BLaER1 treated with 17β-estradiol and CSF1 and Interleukin-3, amounts not matched to agents 10 nM and 100 nM (cell line): ENCODE measurements around the gene PLEKHM3.

ENCODE experiments used
- H3K27ac ChIP-seq, 11 experiments: shearing (Covaris generic); formaldehyde crosslinking; 2 replicates each; pipeline ENCODE4 v1.8.1; 2022
- H3K27me3 ChIP-seq, 11 experiments: shearing (Covaris generic); formaldehyde crosslinking; 2 replicates each; pipeline ENCODE4 v1.8.1; 2022
- H3K36me3 ChIP-seq, 11 experiments: shearing (Covaris generic); formaldehyde crosslinking; 2 replicates each; pipeline ENCODE4 v1.8.1; 2022
- H3K4me1 ChIP-seq, 10 experiments: shearing (Covaris generic); formaldehyde crosslinking; 2 replicates each; pipeline ENCODE4 v1.8.1; 2022
- H3K4me2 ChIP-seq, 11 experiments: shearing (Covaris generic); formaldehyde crosslinking; 2 replicates each; pipeline ENCODE4 v1.8.1; 2022
- H3K4me3 ChIP-seq, 10 experiments: shearing (Covaris generic); formaldehyde crosslinking; 2 replicates each; pipeline ENCODE4 v1.8.1; 2022
- H3K9ac ChIP-seq, 11 experiments: shearing (Covaris generic); formaldehyde crosslinking; 2 replicates each; pipeline ENCODE4 v1.8.1; 2022
- H3K9me3 ChIP-seq, 11 experiments: shearing (Covaris generic); formaldehyde crosslinking; replicated peaks in 1 of 11; 2 replicates each; pipeline ENCODE4 v1.8.1; 2022
- H4K20me1 ChIP-seq, 11 experiments: shearing (Covaris generic); formaldehyde crosslinking; 2 replicates each; pipeline ENCODE4 v1.8.1; 2022
- Cebpa-rat ChIP-seq, 11 experiments: shearing (Covaris generic); IDR thresholded peaks; 2 replicates each; pipeline ENCODE4 v1.8.1; 2022

Gene PLEKHM3

DNA sequence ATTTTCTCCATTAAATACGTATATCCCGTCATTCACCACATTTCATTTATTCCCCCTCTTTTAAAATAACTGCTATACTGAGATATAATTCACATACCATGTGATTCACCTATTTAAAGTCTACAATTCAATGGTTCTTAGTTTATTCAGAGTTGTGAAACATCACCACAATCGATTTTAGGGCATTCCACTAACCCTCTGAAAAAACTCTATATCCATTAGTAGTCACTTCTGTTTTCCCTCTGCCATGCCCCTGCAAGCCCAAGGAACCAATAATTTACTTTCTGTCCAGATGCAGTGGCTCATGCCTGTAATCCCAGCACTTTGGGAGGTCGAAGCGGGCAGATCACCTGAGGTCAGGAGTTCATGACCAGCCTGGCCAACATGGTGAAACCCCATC is 160.1 kb downstream of the PLEKHM3 start:
- peaks cover 7 to 27% (median 11%) of the 10 kb centered on the region in 10 experiments for H3K4me1 ChIP-seq
- H3K36me3 ChIP-seq, result peaks cover 0 to 15% (median 0%) of the 10 kb centered on the region in 11 experiments; a peak in 6 of 22 replicates
- H4K20me1 ChIP-seq, result no peaks in the 10 kb centered on the region
- no peak overlapping the region for H3K4me2 ChIP-seq
- H3K27me3 ChIP-seq, result no peaks in the 10 kb centered on the region
- no peak overlapping the region for H3K4me3 ChIP-seq
- no peak overlapping the region for H3K9ac ChIP-seq
- no peak overlapping the region for H3K27ac ChIP-seq
- TF ChIP-seq Cebpa-rat (IDR thresholded peaks at IDR 0.05), result no peak
- H3K9me3 ChIP-seq, result no peaks in the 10 kb centered on the region

DNA sequence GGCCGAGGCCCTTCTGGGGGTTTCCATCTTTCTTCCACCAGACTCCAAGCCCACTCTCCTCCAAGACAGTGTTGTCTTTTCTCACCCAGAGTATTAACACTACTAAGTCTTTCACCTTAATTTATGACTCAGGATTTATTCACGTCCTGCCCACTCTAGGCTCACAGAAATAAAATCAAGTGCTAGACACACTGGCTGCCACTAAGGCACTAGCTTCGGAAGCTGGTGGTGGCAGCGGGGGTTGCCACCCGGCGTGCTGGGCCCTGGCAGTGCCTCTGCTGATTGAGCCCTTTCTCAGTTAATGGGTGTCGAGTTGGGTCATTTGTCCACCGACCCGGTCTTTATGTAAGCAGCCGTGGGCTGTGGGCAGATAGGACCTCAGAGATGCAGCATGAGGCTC is 162.0 kb downstream of the PLEKHM3 start:
- Histone ChIP-seq H3K4me1 (peaks cover 0 to 12% (median 0%) of the 10 kb centered on the region in 10 experiments; a peak in 3 of 20 replicates), H3K27me3 (no peaks in the 10 kb centered on the region), H3K4me3 (no peak overlapping the region), H4K20me1 (no peaks in the 10 kb centered on the region), H3K36me3 (peaks cover 0 to 25% (median 0%) of the 10 kb centered on the region in 11 experiments; a peak in 7 of 22 replicates), H3K9ac (no peak overlapping the region), H3K27ac (no peak overlapping the region), H3K4me2 (no peak overlapping the region), H3K9me3 (no peaks in the 10 kb centered on the region)
- no peak for TF ChIP-seq Cebpa-rat (IDR thresholded peaks at IDR 0.05)

DNA sequence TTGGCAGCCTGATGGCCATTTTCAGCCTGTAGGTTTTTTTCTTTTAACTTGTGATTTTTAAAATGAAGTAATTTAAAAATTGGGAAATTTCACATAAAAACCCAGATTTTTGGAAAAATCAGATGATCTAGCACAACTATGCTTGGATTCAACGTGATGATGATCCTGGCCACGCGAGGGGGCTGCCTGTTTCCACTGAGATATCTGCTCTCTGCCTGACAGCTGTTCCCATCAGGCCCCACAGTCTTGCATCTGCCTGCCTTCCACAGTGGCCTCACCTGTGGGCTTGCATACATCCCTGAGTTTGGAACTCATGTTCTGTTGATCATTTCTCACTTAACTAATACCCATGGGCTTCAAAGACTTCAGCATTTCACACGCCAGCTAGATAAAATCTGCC is 163.5 kb downstream of the PLEKHM3 start:
- no peaks in the 10 kb centered on the region for H3K9me3 ChIP-seq
- TF ChIP-seq Cebpa-rat (IDR thresholded peaks at IDR 0.05), result no peak
- no peaks in the 10 kb centered on the region for H4K20me1 ChIP-seq
- peak overlapping the region in 1 of 11 experiments; percentile 25; a peak in 1 of 22 replicates for H3K4me2 ChIP-seq
- no peak overlapping the region for H3K27ac ChIP-seq
- H3K36me3 ChIP-seq, result peaks cover 0 to 21% (median 0%) of the 10 kb centered on the region in 11 experiments; a peak in 7 of 22 replicates
- no peak overlapping the region for H3K9ac ChIP-seq
- H3K27me3 ChIP-seq, result no peaks in the 10 kb centered on the region
- no peak overlapping the region for H3K4me3 ChIP-seq
- H3K4me1 ChIP-seq, result peaks cover 0 to 12% (median 0%) of the 10 kb centered on the region in 10 experiments; a peak in 3 of 20 replicates

DNA sequence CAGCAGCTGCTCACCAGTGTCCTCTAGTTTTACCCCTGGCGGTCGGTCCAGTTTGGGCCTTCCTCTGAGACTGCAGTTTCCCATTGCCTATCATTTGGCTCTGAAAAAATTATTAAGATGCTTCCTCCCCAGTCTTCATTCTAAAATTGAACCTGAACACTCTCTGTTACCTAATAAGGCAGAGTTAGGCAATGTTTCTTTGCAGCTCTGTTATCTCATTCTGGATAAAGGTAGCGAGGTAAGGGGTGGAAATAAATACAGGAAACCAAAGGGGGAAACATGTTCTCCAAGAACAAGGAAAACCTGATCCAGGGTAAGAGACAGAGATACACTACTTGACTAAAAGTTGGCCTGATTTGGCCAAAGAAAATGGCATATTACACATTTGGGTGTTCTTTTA is 164.6 kb downstream of the PLEKHM3 start:
- H4K20me1 ChIP-seq, result no peaks in the 10 kb centered on the region
- no peak overlapping the region for H3K27ac ChIP-seq
- H3K4me1 ChIP-seq, result peaks cover 0 to 12% (median 0%) of the 10 kb centered on the region in 10 experiments; a peak in 3 of 20 replicates
- H3K9ac ChIP-seq, result no peak overlapping the region
- peaks cover 0 to 21% (median 0%) of the 10 kb centered on the region in 11 experiments; a peak in 7 of 22 replicates for H3K36me3 ChIP-seq
- no peak overlapping the region for H3K4me2 ChIP-seq
- no peaks in the 10 kb centered on the region for H3K27me3 ChIP-seq
- no peak overlapping the region for H3K4me3 ChIP-seq
- TF ChIP-seq Cebpa-rat (IDR thresholded peaks at IDR 0.05), result no peak
- H3K9me3 ChIP-seq, result no peaks in the 10 kb centered on the region

DNA sequence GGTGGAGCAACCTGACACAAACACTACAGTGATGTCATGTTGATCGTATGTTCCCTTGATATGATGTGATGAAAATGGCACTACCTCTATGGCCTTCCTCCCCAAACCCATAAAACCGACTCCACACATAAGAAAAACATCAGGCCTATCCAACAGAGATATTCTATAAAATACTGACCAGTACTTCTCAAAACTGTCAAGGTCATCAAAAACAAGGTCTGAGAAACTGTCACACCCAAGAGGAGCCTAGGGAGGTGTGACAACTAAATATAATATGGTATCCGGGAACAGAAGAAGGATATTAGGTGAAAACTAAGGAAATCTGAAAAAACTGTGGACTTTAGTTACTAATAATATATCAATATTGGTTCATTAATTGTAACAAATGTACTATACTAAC is 169.7 kb downstream of the PLEKHM3 start:
- H3K4me1 ChIP-seq, result no peaks in the 10 kb centered on the region
- H3K4me2 ChIP-seq, result no peak overlapping the region
- no peak overlapping the region for H3K4me3 ChIP-seq
- H3K36me3 ChIP-seq, result peaks cover 0 to 19% (median 0%) of the 10 kb centered on the region in 11 experiments; a peak in 7 of 22 replicates
- H3K27me3 ChIP-seq, result no peaks in the 10 kb centered on the region
- no peak overlapping the region for H3K27ac ChIP-seq
- H3K9ac ChIP-seq, result no peak overlapping the region
- TF ChIP-seq Cebpa-rat (IDR thresholded peaks at IDR 0.05), result no peak
- H3K9me3 ChIP-seq, result no peaks in the 10 kb centered on the region
- no peaks in the 10 kb centered on the region for H4K20me1 ChIP-seq

DNA sequence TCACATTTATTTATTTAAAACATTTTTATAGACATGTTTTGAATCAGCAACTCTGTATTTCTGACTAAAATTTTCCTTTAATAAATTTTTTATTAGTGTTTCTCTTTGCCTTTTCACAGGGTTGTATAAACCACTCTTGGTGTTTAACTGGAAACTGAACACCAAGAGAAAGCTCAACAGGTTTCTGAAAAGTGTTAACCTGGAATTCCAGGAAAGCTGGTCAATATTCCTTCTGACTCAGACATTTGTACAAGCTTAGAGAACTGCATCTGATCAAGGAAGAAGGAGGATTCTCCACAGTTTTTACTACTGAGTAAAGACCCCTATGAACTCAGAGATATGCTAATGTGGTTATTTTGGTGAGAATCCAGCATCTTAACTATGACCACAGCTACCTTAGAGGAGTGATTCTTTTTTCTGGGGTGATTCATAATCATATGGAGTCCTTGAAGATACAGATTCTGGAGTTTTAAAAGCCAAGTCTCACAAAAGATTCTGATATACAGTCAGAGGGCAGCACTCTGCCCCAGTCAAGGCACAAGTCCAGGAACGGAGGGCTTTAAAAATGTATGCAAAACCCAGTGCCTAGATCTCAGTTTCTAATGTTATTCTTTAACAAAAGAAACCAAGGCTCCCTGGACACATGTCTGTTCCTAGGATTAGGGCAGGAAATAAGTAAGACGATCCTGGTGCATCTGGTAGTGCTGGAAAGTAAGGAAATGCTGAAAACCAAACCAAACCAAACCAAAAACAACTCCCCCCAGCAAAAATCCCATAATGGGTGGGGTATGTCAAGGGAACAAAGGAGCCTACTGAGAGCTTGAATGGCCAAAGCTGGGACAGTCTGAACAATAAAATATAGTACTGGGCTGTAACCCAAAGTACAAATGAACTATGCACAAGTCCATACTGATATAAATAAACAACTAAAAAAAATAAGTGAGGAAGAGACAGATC is 170.6 kb downstream of the PLEKHM3 start:
- Histone ChIP-seq H3K4me3 (no peak overlapping the region), H3K9ac (no peak overlapping the region), H3K27me3 (no peaks in the 10 kb centered on the region), H3K27ac (no peak overlapping the region), H3K4me2 (no peak overlapping the region), H3K9me3 (no peaks in the 10 kb centered on the region), H3K36me3 (peaks cover 0 to 11% (median 0%) of the 10 kb centered on the region in 11 experiments; a peak in 3 of 22 replicates), H4K20me1 (no peaks in the 10 kb centered on the region), H3K4me1 (no peaks in the 10 kb centered on the region)
- TF ChIP-seq Cebpa-rat (IDR thresholded peaks at IDR 0.05), result no peak

DNA sequence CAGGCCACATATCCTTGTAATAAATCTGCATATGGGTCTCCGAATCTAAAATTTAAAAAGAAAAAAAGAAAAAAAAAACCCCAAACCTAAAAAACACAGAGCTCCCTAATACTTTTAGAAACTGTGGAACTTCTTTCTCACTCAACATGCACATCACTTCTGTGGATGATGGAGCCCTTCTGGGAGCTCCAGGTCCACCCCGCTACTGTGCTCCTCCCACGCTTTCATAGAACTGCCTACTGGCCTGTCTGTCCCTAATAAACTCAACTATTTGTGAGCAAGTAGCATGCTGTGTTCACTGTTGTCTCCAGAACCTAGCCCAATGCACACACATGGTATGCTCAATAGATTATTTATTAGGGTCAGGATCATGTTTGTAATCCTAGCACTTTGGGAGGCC is 172.5 kb downstream of the PLEKHM3 start:
- Histone ChIP-seq H4K20me1 (no peaks in the 10 kb centered on the region), H3K9me3 (no peaks in the 10 kb centered on the region), H3K4me1 (peaks cover 2 to 11% (median 4%) of the 10 kb centered on the region in 10 experiments; a peak in 15 of 20 replicates), H3K27me3 (no peaks in the 10 kb centered on the region), H3K4me2 (no peak overlapping the region), H3K4me3 (no peak overlapping the region), H3K36me3 (no peaks in the 10 kb centered on the region), H3K9ac (no peak overlapping the region), H3K27ac (no peak overlapping the region)
- no peak for TF ChIP-seq Cebpa-rat (IDR thresholded peaks at IDR 0.05)

DNA sequence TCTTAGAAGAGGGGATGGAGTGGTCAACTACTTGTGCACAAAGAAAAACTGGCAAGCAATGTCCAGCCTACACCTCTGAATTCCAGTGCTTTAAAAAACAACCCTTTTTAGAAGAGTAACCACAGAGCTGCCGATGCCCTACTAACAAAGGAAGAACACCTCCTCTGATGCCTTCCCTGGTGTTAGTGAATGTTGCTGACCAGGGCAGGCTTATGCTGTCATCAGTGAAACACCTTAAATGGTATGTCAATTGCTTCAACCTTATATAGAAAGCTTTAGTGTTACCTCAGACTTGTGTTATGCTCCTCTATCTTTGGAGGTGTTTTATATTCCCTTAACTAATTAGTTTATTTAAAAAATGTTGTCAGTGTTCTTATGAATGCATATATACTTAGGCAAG is 175.9 kb downstream of the PLEKHM3 start:
- Histone ChIP-seq H3K27me3 (no peaks in the 10 kb centered on the region), H3K9me3 (no peaks in the 10 kb centered on the region), H3K4me3 (no peak overlapping the region), H3K36me3 (no peaks in the 10 kb centered on the region), H3K4me2 (no peak overlapping the region), H4K20me1 (no peaks in the 10 kb centered on the region), H3K27ac (no peak overlapping the region), H3K4me1 (peaks cover 5 to 21% (median 7%) of the 10 kb centered on the region in 10 experiments; a peak in 15 of 20 replicates), H3K9ac (no peak overlapping the region)
- TF ChIP-seq Cebpa-rat (IDR thresholded peaks at IDR 0.05), result no peak

DNA sequence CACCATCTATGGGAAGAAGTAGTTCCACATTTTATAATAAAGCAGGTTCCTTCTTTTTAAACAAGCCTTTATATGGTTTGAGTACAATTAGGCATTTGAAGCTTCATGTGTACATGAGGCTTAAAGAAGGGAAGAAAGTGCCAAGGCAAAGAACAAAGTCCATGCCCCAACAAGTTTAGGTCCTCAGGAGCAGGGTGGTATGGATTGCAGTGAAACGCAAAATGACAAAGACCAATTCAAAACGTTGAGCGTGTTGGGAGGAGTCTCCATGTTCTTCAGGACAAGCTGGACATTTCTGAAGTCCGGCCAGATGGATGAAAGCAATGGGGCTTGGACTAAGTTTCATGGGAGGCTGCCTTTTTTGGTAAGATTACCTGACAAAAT is 176.8 kb downstream of the PLEKHM3 start:
- no peaks in the 10 kb centered on the region for H3K27me3 ChIP-seq
- no peaks in the 10 kb centered on the region for H3K36me3 ChIP-seq
- TF ChIP-seq Cebpa-rat (IDR thresholded peaks at IDR 0.05), result no peak
- no peak overlapping the region for H3K27ac ChIP-seq
- H3K4me3 ChIP-seq, result no peak overlapping the region
- H3K9ac ChIP-seq, result no peak overlapping the region
- no peaks in the 10 kb centered on the region for H4K20me1 ChIP-seq
- no peaks in the 10 kb centered on the region for H3K9me3 ChIP-seq
- H3K4me2 ChIP-seq, result peak overlapping the region in 1 of 11 experiments; percentile 57; a peak in 2 of 22 replicates
- peaks cover 5 to 21% (median 9%) of the 10 kb centered on the region in 10 experiments; a peak in 17 of 20 replicates for H3K4me1 ChIP-seq
